GM18873 (cell line): ENCODE measurements around the gene CD53.
"Not testable (repeated sequence)": the region's sequence is repeated elsewhere in the genome, so short reads cannot be mapped to it uniquely, and the experiment has no call there.

Experiments
- ATAC-seq: cut with Tn5 transposase; IDR thresholded peaks from one replicate; pipeline ENCODE4 v1.9.1; 2021; ENCODE audit warnings: mild to moderate bottlenecking, moderate library complexity, moderate number of reproducible peaks; ENCODE audit not compliant: unreplicated experiment, low FRiP score

CD53 gene, protein sequence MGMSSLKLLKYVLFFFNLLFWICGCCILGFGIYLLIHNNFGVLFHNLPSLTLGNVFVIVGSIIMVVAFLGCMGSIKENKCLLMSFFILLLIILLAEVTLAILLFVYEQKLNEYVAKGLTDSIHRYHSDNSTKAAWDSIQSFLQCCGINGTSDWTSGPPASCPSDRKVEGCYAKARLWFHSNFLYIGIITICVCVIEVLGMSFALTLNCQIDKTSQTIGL

DNA sequence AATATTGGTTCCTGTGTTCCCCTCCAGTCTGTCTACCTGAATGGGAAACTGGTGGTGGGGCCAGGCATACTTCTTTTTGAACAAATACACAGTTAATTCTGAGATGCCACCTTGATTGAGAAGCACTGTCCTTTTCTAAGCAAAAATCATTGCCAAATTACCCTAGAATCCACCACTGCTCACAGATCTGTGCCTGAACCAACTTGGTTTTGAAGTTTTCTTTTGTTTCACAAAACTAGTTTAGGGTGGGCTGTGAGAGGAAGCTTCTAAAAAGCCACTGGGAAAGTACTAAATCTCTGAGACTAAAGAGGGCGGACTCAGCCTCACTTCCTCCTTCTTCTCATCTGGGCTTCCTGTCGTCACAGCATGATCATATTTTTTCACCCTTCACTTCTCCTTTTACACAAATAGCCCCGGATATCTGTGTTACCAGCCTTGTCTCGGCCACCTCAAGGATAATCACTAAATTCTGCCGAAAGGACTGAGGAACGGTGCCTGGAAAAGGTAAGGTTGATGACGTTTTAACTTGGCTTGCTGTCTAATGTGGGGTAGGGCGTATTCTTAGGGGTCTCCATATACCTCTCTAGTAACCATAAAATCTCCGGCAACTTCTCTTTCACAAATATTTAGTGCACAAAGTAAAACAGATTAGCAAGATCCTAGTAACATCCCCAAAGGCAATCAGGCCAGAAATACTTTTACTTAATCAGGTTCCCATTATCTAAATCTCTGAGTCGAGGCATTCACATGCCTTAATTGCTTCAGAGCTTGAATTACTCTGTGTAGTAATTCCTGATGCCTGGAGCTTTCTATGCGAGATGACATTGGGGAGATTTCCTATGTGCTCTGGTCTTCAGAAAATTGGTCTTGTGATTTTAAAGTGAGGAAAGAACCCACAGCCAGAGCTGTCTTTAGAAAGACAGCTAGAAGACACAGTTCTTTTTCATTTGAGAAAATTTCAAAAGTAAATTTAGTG lies at the start of gene CD53:
TSS of gene CD53 (plus strand) at position 404 of the 976 bp plus-strand sequence. CDS start 18,261 bp downstream, outside the sequence.
- ATAC-seq: peak; percentile 41

DNA sequence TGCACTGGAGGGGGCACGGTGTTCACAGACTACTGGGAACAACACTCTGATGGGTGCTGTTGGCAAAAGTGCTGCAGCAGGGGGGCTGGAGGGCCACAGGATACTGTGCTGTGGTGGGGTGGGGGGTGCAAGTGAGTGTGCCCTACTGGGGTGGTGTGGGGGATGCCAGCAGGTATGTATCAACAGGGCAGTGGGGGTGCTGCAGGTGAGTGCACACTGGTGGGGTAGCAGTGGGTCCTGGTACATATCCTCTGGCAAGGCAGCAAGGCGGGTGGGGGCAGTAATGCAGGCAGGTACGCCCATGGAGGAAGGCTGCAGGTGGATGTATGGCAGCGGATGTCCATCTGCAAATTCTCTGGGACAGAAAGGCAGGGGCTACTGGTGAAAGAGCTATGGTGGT lies 48.8 kb upstream of the CD53 start:
- ATAC-seq: no peak

DNA sequence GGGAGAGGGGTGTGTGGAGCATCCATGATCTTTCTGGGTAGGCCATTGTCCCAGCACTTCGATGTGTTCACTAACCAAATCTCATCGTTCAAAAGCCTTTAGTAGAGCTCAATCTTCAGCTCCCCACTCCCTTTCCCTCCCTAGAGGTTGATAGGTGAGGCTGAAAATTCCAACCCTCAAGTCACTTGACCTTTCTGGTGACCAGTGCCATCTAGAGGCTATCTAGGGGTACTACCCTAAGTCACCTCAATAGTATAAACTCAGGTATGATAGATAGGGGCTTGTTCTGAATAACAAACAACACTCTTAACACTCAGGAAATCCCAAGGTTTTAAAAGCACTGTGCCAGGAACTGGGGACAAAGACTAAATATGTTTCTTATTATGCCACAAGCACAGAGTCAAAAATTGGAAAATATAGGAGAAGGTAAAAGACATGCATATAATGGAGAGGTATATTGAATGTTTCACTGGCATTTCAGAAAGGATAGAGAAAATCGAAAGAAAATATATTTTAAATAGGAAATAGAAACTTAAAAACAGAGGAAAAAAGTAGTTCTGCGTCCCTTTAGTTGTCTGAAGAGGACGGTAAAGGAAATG lies 42.9 kb upstream of the CD53 start:
- peak; percentile 59 for ATAC-seq

DNA sequence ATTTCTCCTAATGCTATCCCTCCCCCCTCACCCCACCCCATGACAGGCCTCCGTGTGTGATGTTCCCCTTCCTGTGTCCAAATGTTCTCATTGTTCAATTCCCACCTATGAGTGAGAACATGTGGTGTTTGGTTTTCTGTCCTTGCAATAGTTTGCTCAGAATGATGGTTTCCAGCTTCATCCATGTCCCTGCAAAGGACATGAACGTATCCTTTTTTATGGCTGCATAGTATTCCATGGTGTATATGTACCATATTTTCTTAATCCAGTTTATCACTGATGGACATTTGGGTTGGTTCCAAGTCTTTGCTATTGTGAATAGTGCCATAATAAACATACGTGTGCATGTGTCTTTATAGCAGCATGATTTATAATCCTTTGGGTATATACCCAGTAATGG lies 39.2 kb upstream of the CD53 start:
- ATAC-seq: not testable (repeated sequence)

DNA sequence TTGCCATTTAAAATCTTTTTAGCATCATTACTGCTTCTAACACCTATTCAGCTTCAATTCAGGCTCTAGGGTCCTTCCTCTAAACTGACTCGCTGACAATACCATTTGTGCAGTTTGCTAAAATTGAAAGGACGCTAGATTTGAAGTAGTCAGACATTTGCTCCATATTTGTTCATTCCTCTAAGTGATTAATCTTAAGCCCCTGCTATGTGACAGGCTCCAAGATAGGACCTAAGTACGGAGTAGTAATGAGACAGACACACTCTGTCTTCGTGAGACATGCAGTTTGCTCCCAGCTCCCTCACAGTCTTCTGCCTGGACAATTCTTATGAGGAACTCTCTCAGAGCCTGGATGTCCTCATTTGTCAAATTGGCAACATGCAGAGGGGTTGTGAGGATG lies 26.1 kb upstream of the CD53 start:
- ATAC-seq: no peak

DNA sequence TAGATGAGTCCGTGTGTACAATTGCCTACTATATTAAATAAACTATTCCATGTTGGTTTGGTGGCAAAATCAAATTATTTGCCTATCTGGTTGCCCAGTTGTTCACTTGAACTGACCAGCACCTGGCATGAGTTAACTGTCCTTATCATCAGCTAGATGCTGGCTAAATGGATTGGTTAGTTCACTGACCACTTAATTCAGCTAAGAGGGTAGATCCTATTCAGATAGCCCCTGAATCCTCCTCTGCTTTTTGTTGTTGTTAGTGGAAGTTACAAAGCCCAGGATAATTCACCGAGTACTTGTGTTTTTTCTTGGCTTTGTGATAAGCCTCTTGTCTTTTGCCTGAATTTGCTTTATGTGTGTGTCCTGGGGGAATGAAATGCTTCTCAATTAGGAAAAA lies 22.8 kb upstream of the CD53 start:
- no peak for ATAC-seq

DNA sequence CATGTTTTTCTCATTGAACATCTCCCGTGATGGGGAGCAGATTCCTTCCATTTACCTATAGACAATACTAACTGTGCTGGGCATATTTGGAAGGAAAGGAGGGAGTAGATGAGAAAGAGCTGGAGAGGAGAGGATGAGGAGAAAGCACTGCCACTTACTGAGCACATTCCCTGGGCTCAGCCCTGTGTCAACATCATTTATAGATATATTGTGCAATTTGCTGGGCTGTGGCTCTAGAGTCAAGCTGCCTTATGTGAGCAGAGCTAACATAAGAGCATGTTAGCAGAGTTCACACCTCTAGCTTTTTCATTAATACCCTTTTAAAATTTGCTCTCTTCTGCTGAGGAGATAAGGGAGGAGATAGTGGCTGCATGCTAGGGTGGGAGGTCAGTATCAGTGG lies 22.3 kb upstream of the CD53 start:
- ATAC-seq: no peak

DNA sequence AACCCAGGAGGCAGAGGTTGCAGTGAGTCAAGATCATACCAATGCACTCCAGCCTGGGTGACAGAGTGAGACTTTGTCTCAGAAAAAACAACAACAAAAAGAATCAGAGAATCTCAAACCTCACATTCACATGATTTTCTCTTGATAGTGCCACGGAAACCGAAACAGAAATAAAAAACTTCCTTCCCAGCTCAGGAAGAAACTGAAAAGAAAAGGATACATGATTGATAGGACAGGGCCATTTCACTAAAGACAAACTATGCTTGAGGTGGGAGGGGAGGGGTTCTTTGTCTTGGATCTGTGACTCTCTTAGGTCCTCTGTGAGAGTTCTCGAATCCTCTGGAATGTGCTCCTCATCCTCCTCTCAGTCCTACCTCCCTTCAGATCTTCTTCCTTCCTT lies 19.8 kb upstream of the CD53 start:
- no peak for ATAC-seq

DNA sequence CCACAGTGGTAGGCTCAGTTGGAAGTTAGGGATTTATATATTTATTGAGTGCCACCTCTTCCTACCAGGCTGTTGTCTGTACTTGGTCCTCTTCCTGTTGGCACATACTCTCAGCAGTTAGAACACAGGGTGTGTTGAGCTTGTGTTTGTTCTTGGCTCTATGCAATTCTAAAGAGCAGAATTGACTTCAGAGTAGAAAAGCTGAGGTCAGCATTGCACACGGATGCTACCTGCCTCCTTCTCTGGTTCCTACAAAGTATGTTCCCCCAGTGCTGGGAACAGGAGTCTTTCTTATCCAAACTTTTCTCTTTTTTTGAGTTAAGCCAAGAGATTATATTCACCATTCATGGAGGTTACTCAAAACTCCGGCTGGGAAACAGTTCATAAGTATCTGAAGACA lies 16.5 kb upstream of the CD53 start:
- ATAC-seq: no peak

DNA sequence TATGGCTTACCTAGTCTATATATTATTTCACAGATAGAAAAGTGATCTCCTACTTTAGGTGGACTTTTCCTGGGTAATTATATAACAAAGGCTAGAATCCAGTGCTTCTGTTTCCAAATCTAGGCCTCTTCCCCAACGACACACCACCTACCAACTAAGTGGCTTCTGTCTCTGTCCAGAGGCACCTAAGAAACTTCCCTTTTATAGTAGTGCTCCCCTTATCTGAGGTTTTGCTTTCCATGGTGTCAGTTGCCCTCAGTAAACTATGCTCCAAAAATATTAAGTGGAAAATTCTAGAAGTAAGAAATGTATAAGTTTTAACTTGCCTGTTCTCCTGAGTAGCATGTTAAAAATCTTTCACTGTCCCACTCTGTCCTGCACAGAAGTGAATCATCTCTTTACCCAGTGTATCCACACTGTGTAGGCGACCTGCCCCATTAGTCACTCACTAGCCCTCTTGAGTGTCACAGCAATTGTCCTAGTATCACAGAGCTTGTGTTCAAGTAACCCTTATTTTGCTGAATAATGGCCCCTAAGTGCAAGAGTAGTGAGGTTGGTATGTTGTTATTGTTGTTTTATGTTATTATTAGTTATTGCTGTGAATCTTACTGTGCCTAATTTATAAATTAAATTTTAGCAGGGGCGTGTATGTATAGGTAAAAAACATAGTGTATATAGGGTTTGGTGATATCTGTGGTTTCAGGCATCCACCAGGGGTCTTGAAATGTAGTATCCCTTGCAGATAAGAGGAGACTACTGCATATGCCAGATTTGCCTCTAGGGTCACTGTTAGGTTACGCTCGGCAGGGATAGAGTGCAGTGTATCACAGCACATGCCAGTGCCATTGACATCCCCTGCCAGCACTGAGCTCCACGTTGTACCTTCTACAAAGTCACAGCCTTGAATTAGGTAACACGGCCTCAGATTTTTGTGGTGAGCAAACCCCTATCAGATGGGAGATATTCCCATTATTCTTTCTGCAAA lies 14.7 kb upstream of the CD53 start:
- no peak for ATAC-seq

DNA sequence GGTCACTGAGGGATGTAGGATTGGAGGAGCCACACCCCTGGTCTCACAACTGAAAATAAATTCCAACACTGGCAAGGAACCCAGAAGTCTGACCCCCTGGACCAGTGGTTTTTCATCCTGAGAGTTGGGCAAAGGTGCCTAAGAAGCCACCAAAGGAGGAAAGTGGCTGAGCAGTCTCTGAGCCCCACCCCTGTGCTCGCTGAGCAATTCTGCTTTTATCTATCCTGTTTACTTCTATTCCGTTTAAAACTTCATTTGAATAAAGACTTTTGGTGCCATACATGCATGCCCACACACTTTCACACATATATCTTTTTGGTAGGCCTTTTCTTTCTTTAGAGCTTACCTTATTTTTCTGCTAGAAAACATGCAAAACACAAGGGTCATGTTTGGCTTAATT lies 13.9 kb upstream of the CD53 start:
- ATAC-seq: no peak

DNA sequence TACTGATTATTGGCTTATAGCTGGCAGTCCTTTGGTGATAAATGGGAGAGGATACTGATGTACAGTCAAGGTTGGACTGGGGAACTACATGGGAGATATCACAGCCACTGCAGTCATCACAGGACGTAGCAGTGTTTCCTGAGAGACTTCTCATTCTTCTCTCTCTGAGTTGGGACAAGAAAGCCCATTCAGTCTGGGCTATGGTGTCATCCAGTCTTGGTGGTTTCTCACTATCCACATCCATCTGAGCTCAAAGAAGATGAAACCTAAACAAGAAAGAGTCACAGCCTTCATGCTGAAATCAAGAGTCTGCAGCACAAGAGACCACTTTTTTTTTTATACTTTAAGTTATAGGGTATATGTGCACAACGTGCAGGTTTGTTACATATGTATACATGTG lies 12.8 kb upstream of the CD53 start:
- no peak for ATAC-seq

DNA sequence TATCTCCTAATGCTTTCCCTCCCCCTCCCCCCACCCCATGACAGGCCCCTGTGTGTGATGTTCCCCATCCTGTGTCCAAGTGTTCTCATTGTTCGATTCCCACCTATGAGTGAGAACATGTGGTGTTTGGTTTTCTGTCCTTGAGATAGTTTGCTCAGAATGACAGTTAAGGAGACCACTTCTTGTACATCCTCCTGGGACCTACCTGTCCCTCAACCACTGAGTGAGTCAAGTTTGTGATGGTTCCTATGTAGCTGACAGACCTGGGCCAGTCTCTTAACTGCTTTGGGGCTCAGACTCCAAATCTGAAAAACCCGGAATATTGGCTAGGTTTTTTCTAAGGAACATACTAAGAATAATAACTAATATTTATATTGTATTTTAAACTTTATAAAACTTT lies 12.3 kb upstream of the CD53 start:
- ATAC-seq: not testable (repeated sequence)

DNA sequence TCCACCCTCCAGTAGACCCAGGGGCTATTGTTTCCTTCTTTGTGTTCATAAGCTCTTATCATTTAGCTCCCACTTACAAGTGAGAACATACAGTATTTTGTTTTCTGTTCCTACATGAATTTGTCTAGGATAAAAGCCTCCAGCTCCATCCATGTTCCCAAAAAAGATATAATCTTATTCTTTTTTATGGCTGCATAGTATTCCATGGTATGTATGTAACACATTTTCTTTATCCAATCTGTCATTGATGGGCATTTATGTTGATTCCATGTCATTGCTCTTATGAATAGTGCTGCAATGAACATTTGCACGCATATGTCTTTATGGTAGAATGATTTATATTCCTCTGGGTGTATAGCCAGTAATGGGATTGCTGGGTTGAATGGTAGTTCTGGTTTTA lies 11.0 kb upstream of the CD53 start:
- not testable (repeated sequence) for ATAC-seq

DNA sequence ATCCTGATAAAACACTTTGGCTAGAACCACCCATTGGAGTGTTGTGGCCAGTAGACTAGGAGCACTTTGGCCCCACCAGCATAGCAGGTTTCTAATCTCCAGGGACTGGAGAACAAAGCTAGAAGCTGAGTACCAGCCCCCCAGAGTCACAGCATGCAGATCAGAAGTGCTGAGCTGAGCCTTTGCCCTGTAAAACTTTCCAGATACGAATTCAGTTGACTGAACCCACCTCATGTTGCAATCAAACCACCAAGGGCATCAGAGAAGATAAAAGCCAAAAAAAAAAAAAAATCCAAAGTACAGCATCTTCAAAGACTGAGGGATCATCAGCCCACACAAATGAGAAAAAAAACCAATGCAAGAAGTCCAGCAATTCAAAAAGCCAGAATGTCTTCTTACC lies 8.7 kb upstream of the CD53 start:
- ATAC-seq: no peak

DNA sequence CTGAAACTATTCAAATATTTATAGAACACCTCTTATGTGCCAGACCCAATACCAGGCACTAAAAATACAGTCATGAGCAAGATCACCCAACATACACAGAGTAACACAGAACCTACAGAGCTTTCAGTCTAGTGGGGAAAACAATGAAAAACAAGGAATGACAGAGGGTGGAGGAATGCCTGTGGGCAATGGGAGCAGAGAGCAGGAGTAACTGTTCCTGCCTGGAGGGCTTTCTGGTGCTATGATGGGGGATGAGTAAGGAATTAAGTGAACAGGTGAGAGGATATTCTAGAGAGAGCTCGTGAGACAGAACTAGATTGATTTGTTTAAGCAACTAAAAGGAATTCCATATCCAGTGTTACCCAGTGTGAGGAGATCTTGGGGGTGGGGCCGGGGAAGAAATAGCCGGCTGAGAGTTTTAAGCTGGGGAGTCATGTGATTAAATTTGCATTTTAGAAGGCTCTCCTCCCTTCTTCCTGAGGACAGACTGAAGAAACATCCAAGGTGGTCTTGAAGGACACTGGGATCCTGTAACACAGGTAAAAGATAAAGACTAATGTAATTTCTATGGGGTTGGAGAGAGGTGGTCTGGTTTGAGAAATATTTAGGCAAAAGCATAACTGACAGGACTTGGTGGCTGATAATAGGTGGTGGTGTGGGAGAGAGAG lies 2.1 kb upstream of the CD53 start:
- ATAC-seq: no peak

DNA sequence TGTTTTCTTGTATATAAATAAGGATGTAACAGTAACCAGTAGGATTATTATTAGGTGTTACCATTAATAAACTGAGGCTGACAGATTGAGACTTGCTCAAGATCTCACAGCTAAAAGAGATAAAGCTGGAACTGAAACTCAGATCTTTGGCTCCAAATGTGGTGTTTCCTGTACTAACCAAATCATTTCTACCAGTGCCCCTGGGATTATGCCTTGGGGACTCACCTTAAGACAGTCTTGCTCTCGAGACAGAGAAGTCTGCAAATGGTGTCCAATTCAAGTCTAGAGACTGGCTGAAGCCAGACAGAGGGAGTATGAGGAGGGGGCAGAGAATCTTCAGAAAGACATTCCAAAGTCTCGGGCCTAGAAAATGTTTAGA lies 593 bp upstream of the CD53 start:
- ATAC-seq: peak; percentile 14

DNA sequence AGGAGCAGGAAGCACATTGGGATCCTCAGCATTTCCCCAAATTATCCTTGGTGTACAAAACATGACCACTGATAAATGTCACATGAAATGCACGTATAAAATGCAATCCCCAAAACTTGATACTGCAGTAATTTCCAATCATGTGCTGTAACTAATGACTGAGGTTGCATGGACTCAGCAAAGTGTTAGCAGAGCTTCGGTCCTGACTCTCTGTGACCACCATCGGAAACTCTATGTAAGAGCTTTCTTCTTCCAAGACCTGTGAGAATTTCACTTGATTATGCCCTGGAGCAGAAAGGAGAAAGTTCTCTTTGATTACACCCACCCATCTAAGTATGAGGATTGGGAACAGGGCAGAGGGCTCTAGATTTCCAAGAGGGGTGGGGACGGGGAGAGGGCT lies 908 bp downstream of the CD53 start:
- no peak for ATAC-seq

DNA sequence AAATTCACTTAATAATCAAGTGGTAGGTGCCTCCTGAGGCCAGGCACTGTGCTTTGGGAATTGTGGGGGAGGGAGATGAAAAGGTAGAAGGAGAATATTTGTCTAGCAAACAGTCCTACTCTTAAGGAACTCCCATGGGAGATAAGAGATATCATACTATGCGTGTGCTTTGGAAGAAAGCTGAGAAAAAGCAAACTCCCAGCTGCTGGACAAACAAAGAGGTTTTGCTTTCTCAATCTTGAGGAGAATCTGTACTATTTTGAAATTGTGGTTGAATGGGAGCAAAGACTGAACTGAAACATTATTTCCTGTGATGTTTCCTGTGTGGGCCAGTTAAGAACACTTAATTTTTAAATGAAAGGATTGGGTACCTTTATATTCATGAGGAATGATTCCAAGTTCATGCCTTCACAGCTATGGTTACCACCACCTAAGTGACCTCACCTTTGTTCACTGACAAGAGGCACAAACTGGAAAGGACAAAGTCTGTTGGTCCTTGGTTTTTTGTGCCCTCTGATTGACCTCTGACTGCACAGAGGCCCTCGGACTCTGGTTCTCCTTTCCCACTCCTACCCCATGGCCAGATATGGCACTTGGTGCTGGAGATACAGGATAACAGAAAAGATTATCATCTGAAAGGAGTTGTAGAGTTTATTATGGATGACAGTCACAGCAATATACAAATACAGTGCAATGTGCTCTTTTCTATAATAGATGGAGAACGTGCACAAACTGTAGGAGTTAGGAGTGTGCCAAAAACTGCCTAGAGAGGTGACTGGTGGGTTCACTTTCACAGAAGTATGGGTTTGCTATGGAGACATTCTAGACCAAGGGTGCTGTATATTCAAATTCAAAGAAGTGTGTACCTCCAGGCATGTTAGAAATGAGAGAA lies 1.6 kb downstream of the CD53 start:
- ATAC-seq: no peak
